Measurements from ENCODE around the gene FGGY. TPM values are rescaled to one million over a fixed set of nuclear protein-coding genes. Genes with fewer than 3 reads are reported as not detected.

Gene FGGY
- 4.4 and 4.7 TPM in 2 replicates for total RNA-seq

DNA sequence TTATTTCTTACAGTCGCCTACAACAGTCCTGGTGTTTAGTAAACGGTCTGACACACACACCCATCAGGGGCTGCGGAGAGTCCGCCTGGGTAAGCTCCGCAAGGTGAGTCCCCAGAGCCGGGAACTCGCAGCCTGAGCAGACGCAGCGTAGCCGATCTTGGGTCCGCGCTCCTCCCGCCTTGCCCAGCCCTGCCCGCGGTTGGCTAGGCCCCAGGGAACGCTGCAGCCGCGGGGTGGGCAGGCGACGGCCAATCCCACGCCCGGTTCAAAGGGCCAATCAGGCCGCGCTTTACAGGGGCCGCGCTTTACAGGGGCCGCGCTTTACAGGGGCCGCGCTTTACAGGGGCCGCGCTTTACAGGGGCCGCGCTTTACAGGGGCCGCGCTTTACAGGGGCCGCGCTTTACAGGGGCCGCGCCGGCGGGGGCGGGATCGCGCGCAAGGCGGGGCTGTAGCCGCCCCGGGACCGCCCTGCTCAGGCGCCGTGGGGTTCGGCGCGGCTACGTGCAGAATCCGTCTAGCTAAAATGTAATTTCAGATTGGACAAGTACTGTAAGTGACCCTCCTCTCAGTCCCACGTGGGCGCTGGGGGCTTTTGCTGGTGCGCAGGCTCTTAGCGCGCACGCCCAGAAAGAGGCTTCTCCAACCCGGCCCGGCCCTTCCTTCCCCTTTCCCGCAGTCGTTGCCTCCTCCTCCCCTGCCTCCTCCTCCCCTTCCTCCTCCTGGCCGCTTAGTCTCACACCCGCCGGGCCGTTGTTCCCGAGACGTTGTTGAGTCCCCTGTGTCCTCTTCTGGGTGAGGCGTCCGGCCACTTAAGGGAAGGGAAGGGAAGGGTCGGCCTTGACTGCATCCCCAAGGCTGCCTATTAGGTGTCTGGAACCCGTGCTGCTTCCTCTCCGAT lies at the start of gene FGGY:
TSS of gene FGGY (plus strand) at position 737 of the 899 bp plus-strand sequence. CDS start 24,456 bp downstream, outside the sequence.

